Astrocyte (in vitro differentiated cells and primary cell): ENCODE data around the gene LRIG1. TPM values are rescaled to one million over a fixed set of nuclear protein-coding genes. Genes with fewer than 3 reads are reported as not detected.

ENCODE experiments used
- DNase-seq: peaks from one replicate; pipeline ENCODE4 v3.0.0-alpha.2; 2010; ENCODE audit warnings: low read depth
- FAIRE-seq: peaks from 2 replicates; lab custom pipeline; 2011; peaks lifted over from hg19 to GRCh38; lab: Jason Lieb, UNC
- H2AFZ ChIP-seq: 2 replicates; pipeline ENCODE4 v1.6.0; 2012; ENCODE audit warnings: low read depth, low read length, inconsistent platforms
- H3K27ac ChIP-seq: 2 replicates; pipeline ENCODE4 v1.5.1; 2011; ENCODE audit warnings: low read depth, low read length, inconsistent platforms
- H3K27me3 ChIP-seq: 2 replicates; pipeline ENCODE4 v1.6.0; 2011; ENCODE audit warnings: low read length, inconsistent platforms; ENCODE audit not compliant: insufficient read depth
- H3K36me3 ChIP-seq: 2 replicates; pipeline ENCODE4 v1.5.1; 2011; ENCODE audit warnings: low read length, inconsistent platforms; ENCODE audit not compliant: insufficient read depth
- H3K4me1 ChIP-seq: 2 replicates; pipeline ENCODE4 v1.5.1; 2011; ENCODE audit warnings: low read length, inconsistent platforms; ENCODE audit not compliant: insufficient read depth
- H3K4me2 ChIP-seq: 2 replicates; pipeline ENCODE4 v1.6.0; 2012; ENCODE audit warnings: low read length, inconsistent platforms
- H3K4me3 ChIP-seq: 2 replicates; pipeline ENCODE4 v1.5.1; 2011; ENCODE audit warnings: low read depth, mild to moderate bottlenecking, low read length, inconsistent platforms; ENCODE audit not compliant: insufficient read depth
- H3K79me2 ChIP-seq: 2 replicates; pipeline ENCODE4 v1.6.0; 2012; ENCODE audit warnings: mild to moderate bottlenecking, low read length, inconsistent platforms; ENCODE audit not compliant: insufficient read depth
- H3K9ac ChIP-seq: 2 replicates; pipeline ENCODE4 v1.6.0; 2012; ENCODE audit warnings: mild to moderate bottlenecking, low read length, inconsistent platforms
- H3K9me3 ChIP-seq: 2 replicates; pipeline ENCODE4 v1.5.1; 2012; ENCODE audit warnings: low read depth, mild to moderate bottlenecking, low read length, inconsistent platforms; ENCODE audit not compliant: insufficient read depth
- H4K20me1 ChIP-seq: 2 replicates; pipeline ENCODE4 v1.6.0; 2012; ENCODE audit warnings: low read length, inconsistent platforms; ENCODE audit not compliant: insufficient read depth
- H3K27ac Mint-ChIP-seq: one replicate; pipeline ENCODE4 v1.8.0; 2021; ENCODE audit warnings: mild to moderate bottlenecking, mixed read lengths; ENCODE audit not compliant: unreplicated experiment
- H3K27me3 Mint-ChIP-seq: one replicate; pipeline ENCODE4 v1.8.0; 2021; ENCODE audit warnings: low read depth, mixed read lengths; ENCODE audit not compliant: unreplicated experiment
- H3K36me3 Mint-ChIP-seq: one replicate; pipeline ENCODE4 v1.8.0; 2021; ENCODE audit warnings: low read depth, mixed read lengths; ENCODE audit not compliant: unreplicated experiment
- H3K4me1 Mint-ChIP-seq: one replicate; pipeline ENCODE4 v1.8.0; 2021; ENCODE audit warnings: low read depth, mixed read lengths; ENCODE audit not compliant: unreplicated experiment
- H3K4me3 Mint-ChIP-seq: one replicate; pipeline ENCODE4 v1.8.0; 2021; ENCODE audit warnings: mild to moderate bottlenecking, moderate library complexity, mixed read lengths; ENCODE audit not compliant: unreplicated experiment
- H3K9me3 Mint-ChIP-seq: one replicate; pipeline ENCODE4 v1.8.0; 2021; ENCODE audit warnings: mild to moderate bottlenecking, mixed read lengths; ENCODE audit not compliant: unreplicated experiment
- EZH2 ChIP-seq: IDR thresholded peaks from 2 replicates; pipeline ENCODE4 v1.6.1; 2012; ENCODE audit warnings: mild to moderate bottlenecking, low read length, inconsistent platforms; ENCODE audit not compliant: insufficient read depth
- total RNA-seq: library from RNA; stranded (reverse); gene quantifications from 2 replicates; pipeline ENCODE4 v1.2.1, GENCODE V29; 2021
- TF ChIP-seq, protein P1 (sequence below): IDR thresholded peaks from 2 replicates; pipeline ENCODE4 v1.5.1; 2011; ENCODE audit warnings: low read depth, mild to moderate bottlenecking, inconsistent platforms, low read length, moderate library complexity; ENCODE audit not compliant: insufficient read depth

Gene LRIG1
- total RNA-seq, 1 donor from 2014 or later, result 39.7 TPM

DNA sequence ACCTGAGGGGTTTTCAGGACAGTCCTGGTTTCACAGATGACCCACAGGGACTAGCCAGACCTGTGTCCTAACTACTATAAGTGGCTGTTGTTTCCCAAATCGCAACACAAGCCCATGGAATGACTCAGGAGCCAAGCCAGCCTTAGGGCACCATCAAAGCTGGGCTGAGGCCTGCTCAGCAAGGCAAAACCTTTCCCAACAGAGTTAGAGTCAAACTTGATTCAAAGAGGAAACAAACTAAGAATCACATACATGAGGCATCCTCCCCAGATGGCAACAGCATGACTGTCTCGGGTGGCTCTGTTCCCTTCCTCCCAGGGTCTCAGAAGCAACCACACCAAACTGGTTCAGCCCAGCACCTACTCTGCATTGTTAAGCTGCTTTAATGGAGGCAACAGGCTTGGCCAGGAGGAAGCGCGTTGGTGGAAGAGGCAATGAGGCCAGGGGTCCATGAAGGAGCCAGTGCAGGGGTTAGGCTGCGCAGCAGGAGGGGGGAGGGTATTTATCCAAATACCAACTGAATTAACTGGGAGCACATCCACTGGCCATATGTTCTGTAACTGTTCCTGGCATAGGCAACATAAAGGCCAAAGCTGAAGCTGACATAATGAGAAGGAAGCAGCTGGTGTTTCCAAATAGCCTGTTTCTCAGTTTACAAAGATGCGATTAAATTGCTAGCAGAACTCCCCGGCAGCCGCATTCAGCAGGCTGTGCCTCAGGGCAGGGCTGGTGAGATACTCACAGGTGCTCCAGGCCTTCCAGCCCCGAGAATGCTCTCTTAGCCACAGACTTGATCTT, 102.4 kb downstream of the LRIG1 start:
- DNase-seq (no peak), FAIRE-seq (peak; percentile 17)
- Histone ChIP-seq H4K20me1 (no peaks in the 10 kb centered on the region), H3K9me3 (no peaks in the 10 kb centered on the region), H3K36me3 (peaks cover 8% of the 10 kb centered on the region), H3K4me1 (peaks cover 53% of the 10 kb centered on the region), H2AFZ (no peak overlapping the region), H3K9ac (no peak overlapping the region), H3K27me3 (no peaks in the 10 kb centered on the region), H3K79me2 (no peaks in the 10 kb centered on the region), H3K4me2 (no peak overlapping the region), H3K4me3 (no peak overlapping the region), H3K27ac (no peak overlapping the region)
- Mint-ChIP-seq H3K9me3 (no peaks in the 10 kb centered on the region), H3K4me3 (no peak overlapping the region), H3K27me3 (no peaks in the 10 kb centered on the region), H3K27ac (peak overlapping the region; percentile 41), H3K36me3 (peaks cover 42% of the 10 kb centered on the region), H3K4me1 (peaks cover 46% of the 10 kb centered on the region)
- TF ChIP-seq, protein P1, sequence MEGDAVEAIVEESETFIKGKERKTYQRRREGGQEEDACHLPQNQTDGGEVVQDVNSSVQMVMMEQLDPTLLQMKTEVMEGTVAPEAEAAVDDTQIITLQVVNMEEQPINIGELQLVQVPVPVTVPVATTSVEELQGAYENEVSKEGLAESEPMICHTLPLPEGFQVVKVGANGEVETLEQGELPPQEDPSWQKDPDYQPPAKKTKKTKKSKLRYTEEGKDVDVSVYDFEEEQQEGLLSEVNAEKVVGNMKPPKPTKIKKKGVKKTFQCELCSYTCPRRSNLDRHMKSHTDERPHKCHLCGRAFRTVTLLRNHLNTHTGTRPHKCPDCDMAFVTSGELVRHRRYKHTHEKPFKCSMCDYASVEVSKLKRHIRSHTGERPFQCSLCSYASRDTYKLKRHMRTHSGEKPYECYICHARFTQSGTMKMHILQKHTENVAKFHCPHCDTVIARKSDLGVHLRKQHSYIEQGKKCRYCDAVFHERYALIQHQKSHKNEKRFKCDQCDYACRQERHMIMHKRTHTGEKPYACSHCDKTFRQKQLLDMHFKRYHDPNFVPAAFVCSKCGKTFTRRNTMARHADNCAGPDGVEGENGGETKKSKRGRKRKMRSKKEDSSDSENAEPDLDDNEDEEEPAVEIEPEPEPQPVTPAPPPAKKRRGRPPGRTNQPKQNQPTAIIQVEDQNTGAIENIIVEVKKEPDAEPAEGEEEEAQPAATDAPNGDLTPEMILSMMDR, result no peak
- no peak for TF ChIP-seq EZH2

DNA sequence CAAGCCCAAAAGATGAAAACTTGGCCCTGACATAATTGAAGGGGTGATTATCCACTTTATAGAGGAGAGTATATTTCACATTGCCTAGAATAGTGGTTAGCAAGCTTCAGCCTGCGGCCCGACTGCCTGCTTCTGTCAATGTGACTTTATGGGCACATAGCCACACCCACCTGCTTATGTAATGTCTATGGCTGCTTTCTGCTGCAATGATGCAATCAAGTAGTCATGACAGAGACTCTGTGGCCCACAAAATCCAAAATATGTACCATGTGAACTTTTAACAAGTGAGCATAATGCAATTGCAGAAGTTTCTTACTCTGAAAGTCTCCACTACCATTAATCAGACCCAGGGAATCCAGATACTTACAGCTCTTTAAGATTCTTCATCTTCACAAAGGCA, 103.1 kb downstream of the LRIG1 start:
- H3K4me3 ChIP-seq, result no peak overlapping the region
- Mint-ChIP-seq H3K27me3 (no peaks in the 10 kb centered on the region), H3K4me3 (no peak overlapping the region), H3K36me3 (peaks cover 42% of the 10 kb centered on the region), H3K27ac (peak overlapping the region; percentile 41), H3K9me3 (no peaks in the 10 kb centered on the region), H3K4me1 (peaks cover 41% of the 10 kb centered on the region)
- H3K4me2 ChIP-seq, result no peak overlapping the region
- H2AFZ ChIP-seq, result no peak overlapping the region
- no peaks in the 10 kb centered on the region for H3K9me3 ChIP-seq
- H3K9ac ChIP-seq, result no peak overlapping the region
- H3K27me3 ChIP-seq, result no peaks in the 10 kb centered on the region
- H3K4me1 ChIP-seq, result peaks cover 53% of the 10 kb centered on the region
- peak; percentile 28 for DNase-seq
- H3K36me3 ChIP-seq, result peaks cover 9% of the 10 kb centered on the region
- no peak for TF ChIP-seq EZH2
- TF ChIP-seq, protein P1, result no peak
- no peaks in the 10 kb centered on the region for H4K20me1 ChIP-seq
- FAIRE-seq, result no peak
- H3K27ac ChIP-seq, result no peak overlapping the region
- H3K79me2 ChIP-seq, result no peaks in the 10 kb centered on the region

DNA sequence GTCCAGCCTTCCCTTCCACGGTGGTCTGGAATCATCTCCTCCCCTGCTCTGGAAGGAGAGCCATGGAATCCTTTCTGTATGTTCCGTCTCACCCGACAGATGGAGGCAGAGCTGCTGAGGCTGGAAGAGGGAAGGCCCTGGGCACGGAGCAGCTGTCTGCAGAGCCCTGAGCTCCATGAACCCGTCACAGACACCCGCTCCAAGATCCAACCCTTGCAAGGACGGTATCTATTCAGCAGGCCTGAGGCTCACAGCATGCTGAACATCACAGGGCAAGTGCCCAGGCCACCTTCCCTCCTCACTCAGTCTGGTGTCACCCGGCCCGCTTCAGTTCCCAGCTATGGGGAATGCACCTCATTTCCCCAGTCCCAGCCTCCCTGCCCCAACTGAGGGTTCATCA, 103.9 kb downstream of the LRIG1 start:
- Histone ChIP-seq H3K4me1 (peaks cover 46% of the 10 kb centered on the region), H3K79me2 (no peaks in the 10 kb centered on the region), H3K4me2 (no peak overlapping the region), H3K36me3 (peaks cover 11% of the 10 kb centered on the region), H3K27ac (no peak overlapping the region), H3K27me3 (no peaks in the 10 kb centered on the region), H2AFZ (no peak overlapping the region), H3K9ac (no peak overlapping the region), H3K9me3 (no peaks in the 10 kb centered on the region), H4K20me1 (no peaks in the 10 kb centered on the region), H3K4me3 (no peak overlapping the region)
- FAIRE-seq (no peak), DNase-seq (no peak)
- Mint-ChIP-seq H3K27ac (no peak overlapping the region), H3K4me3 (no peak overlapping the region), H3K4me1 (peaks cover 33% of the 10 kb centered on the region), H3K9me3 (no peaks in the 10 kb centered on the region), H3K27me3 (no peaks in the 10 kb centered on the region), H3K36me3 (peaks cover 50% of the 10 kb centered on the region)
- TF ChIP-seq, protein P1, result no peak
- TF ChIP-seq EZH2, result no peak
